Measurements from ENCODE around the gene EPHA2.

The EPHA2 gene

DNA sequence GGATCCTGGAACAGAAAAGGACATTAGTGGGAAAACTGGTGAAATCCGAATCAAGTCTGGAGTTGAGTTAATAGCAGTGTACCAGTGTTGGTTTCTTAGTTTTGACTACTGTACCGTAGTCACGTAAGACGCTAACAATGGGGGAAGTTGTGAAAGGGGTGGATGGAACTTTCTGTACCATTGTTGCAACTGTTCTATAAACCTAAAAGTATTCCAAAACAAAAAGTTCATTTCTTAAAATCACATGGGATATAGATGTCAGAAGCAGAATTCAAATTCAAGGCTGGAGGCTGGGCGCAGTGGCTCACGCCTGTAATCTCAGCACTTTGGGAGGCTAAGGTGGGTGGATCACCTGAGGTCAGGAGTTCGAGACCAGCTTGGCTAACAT lies 39.6 kb upstream of the EPHA2 start:
- no peaks in the 10 kb centered on the region for H3K9me3 ChIP-seq (ENCODE audit: control insufficient read depth, low read length)
- H3K27me3 ChIP-seq (ENCODE audit: control insufficient read depth, insufficient read depth, low read length): no peaks in the 10 kb centered on the region
- H3K4me3 ChIP-seq (ENCODE audit: low read length): no peak overlapping the region
- H3K9ac ChIP-seq (ENCODE audit: low read length): no peak overlapping the region
- no peaks in the 10 kb centered on the region for H3K36me3 ChIP-seq (ENCODE audit: control insufficient read depth, insufficient read depth, low read length)
- no peaks in the 10 kb centered on the region for H3K4me1 ChIP-seq (ENCODE audit: control insufficient read depth, insufficient read depth, low read length)

DNA sequence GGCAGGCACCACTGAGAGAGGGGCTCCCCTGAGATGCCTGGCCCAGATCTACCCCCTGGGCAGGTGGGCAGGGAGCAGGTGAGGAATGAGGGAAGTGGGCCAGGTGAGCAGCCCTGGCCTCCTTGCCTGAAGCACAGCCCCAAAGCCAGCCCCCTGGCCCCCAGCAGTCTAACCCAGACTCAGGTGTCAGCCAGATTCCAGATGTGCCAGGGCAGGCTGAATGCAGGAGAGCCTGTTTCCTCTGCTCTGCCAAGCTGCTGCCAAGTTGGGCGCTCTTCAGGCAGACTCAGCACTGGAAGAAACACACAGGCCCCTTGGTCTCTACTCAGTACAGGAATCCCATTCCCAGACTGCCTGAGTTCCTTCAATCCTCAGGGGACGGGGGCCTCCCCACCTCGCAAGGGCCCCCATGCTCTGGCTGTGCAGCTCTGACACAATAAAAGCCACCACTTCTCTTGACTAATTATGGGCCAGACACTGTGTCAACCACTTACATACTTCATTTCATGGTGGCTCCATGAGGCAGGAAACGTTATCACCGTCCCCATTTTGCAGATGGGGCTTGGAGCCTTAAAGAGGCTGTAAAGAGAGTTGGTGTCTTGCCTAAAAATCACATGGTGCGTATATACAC lies 36.2 kb upstream of the EPHA2 start:
- H3K4me1 ChIP-seq (ENCODE audit: control insufficient read depth, insufficient read depth, low read length): peaks cover 18% of the 10 kb centered on the region
- H3K9ac ChIP-seq (ENCODE audit: low read length): no peak overlapping the region
- H3K27me3 ChIP-seq (ENCODE audit: control insufficient read depth, insufficient read depth, low read length): peaks cover 7% of the 10 kb centered on the region
- H3K9me3 ChIP-seq (ENCODE audit: control insufficient read depth, low read length): no peaks in the 10 kb centered on the region
- H3K36me3 ChIP-seq (ENCODE audit: control insufficient read depth, insufficient read depth, low read length): no peaks in the 10 kb centered on the region
- no peak overlapping the region for H3K4me3 ChIP-seq (ENCODE audit: low read length)

DNA sequence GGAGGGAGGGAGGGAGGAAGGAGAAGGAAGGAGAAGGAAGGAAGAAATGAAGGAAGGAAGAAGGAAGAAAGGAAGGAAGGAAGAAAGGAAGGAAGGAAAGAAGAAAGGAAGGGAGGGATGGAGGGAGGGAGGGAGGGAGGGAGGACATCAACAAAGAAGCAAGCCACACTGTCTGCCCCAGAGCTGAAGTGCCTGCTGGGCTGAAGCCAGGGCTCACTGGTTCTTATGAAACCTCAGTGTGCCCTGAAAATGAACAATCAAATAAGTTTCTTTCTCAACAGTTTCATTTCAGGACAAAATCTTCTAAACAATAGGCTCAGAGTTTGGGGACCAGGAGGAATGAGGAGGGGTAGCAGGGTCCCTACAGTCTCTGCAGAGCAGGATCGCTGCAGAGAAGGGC lies 35.4 kb upstream of the EPHA2 start:
- peaks cover 7% of the 10 kb centered on the region for H3K27me3 ChIP-seq (ENCODE audit: control insufficient read depth, insufficient read depth, low read length)
- no peak overlapping the region for H3K9ac ChIP-seq (ENCODE audit: low read length)
- no peaks in the 10 kb centered on the region for H3K9me3 ChIP-seq (ENCODE audit: control insufficient read depth, low read length)
- no peak overlapping the region for H3K4me3 ChIP-seq (ENCODE audit: low read length)
- H3K4me1 ChIP-seq (ENCODE audit: control insufficient read depth, insufficient read depth, low read length): peaks cover 18% of the 10 kb centered on the region
- no peaks in the 10 kb centered on the region for H3K36me3 ChIP-seq (ENCODE audit: control insufficient read depth, insufficient read depth, low read length)

DNA sequence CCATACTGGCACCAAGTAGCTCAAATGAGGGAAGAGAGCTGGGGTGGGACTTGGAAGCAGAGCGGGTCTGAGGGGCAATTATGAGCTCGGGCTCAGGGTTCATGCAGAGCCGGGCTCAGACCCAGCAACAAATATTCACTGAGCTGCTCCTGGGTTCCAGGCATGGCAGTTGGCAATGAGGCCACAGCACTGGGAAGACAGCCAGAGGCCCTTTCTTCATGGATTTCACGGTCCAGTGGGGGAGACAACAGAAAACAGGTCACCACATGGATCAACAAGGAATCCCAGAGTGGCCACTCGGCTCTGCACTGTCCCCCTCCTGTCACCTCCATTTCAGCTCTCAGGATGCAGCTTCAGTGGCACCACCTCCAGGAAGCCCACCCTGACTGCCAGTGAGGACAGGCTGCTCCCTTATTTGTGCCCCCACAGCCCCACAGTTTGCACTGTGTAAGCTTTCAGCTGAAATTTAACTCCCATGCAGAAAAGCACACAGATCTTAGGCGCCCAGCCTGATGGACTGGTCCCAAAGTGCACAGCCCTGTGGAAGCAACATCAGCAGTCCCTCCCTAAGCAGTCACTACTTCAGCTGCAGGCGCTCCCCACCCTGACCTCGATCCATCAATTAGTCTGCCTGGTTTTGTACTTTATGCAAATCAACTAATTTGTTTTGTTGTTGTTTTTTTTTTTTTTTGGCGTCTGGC lies 34.2 kb upstream of the EPHA2 start:
- peaks cover 7% of the 10 kb centered on the region for H3K27me3 ChIP-seq (ENCODE audit: control insufficient read depth, insufficient read depth, low read length)
- no peaks in the 10 kb centered on the region for H3K36me3 ChIP-seq (ENCODE audit: control insufficient read depth, insufficient read depth, low read length)
- no peak overlapping the region for H3K9ac ChIP-seq (ENCODE audit: low read length)
- no peaks in the 10 kb centered on the region for H3K9me3 ChIP-seq (ENCODE audit: control insufficient read depth, low read length)
- H3K4me1 ChIP-seq (ENCODE audit: control insufficient read depth, insufficient read depth, low read length): peaks cover 19% of the 10 kb centered on the region
- H3K4me3 ChIP-seq (ENCODE audit: low read length): no peak overlapping the region

DNA sequence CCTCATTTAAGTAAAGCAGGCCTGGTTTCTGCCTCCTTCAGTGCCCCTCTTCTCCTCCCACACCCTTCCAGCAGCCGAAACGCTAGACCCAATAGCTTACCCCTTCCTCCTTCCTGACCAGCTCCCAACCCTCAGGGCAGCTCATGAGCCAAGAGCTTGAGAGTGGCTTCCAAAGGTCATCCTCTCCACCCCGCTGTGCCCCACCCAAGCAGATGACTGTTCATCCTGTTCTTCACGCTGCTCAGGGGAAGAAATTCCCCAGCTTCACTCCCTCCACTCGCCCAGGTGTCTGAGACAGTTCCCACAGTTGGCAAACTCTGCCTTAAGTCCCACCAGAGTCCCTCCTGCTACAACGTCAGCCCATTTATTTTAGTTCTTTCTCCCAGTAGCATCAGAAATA lies 33.1 kb upstream of the EPHA2 start:
- no peak overlapping the region for H3K9ac ChIP-seq (ENCODE audit: low read length)
- H3K36me3 ChIP-seq (ENCODE audit: control insufficient read depth, insufficient read depth, low read length): no peaks in the 10 kb centered on the region
- H3K27me3 ChIP-seq (ENCODE audit: control insufficient read depth, insufficient read depth, low read length): peaks cover 7% of the 10 kb centered on the region
- H3K4me1 ChIP-seq (ENCODE audit: control insufficient read depth, insufficient read depth, low read length): peaks cover 30% of the 10 kb centered on the region
- H3K4me3 ChIP-seq (ENCODE audit: low read length): no peak overlapping the region
- no peaks in the 10 kb centered on the region for H3K9me3 ChIP-seq (ENCODE audit: control insufficient read depth, low read length)

DNA sequence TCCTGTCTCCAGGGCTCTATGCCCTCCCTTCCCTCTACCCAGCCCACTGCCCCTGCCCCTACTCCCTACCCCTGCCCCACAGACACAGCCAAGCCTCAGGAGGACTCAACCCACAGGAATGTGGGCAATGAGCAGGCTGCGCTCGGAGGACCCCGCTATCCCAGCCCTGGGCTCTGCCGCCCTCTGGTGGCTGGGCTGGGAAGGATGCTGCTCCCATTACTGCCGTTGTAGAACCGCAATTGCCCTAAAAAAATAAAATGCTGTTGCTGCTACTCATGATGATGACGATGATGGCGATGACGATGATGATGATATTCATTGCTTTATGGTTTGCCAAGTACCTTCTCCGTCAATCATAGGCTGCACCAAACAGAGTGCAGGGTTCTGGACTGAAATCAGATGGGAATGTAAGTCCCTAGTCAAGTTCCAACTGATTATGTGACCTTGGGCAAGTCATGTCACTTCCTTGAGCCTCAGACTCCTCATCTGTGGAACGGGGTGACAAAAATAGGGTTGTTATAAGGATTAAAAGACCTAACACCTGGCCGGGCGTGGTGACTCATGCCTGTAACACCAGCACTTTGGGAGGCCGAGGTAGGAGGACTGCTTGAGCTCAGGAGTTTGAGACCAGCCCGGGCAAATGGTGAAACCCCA lies 32.0 kb upstream of the EPHA2 start:
- Histone ChIP-seq H3K4me1 (ENCODE audit: control insufficient read depth, insufficient read depth, low read length) (peaks cover 39% of the 10 kb centered on the region), H3K9ac (ENCODE audit: low read length) (no peak overlapping the region), H3K4me3 (ENCODE audit: low read length) (no peak overlapping the region)

DNA sequence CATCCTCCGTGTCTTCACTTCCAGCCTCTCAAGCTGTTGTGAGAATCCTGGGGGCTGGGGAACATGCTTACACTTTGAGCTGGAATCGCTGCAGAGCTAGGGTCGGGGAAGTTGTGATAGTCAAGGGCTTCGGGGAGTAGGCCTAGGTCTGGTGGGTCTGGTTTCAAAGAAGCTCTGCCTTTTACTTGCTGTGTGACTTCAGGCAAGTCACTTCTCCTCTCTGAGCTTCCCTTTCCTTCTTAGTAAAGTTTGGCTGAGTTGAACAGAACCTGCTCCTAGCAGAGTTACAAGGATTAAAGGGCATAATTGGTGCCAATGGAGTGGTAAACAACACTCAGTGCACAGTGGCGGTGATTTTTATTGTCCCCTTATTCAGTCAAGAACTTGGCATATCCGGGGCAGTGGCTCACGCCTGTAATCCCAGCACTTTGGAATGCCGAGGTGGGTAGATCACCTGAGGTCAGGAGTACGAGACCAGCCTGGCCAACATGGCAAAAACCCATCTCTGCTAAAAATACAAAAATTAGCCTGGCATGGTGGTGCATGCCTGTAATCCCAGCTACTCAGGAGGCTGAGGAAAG lies 30.9 kb upstream of the EPHA2 start:
- H3K4me3 ChIP-seq (ENCODE audit: low read length): no peak overlapping the region
- peaks cover 50% of the 10 kb centered on the region for H3K4me1 ChIP-seq (ENCODE audit: control insufficient read depth, insufficient read depth, low read length)
- H3K9ac ChIP-seq (ENCODE audit: low read length): no peak overlapping the region
- H3K36me3 ChIP-seq (ENCODE audit: control insufficient read depth, insufficient read depth, low read length): no peaks in the 10 kb centered on the region
- no peaks in the 10 kb centered on the region for H3K9me3 ChIP-seq (ENCODE audit: control insufficient read depth, low read length)
- peaks cover 7% of the 10 kb centered on the region for H3K27me3 ChIP-seq (ENCODE audit: control insufficient read depth, insufficient read depth, low read length)

More for the DNA sequence above, 32.0 kb upstream of the EPHA2 start:
- Histone ChIP-seq H3K27me3 (ENCODE audit: control insufficient read depth, insufficient read depth, low read length) (peaks cover 7% of the 10 kb centered on the region), H3K9me3 (ENCODE audit: control insufficient read depth, low read length) (no peaks in the 10 kb centered on the region), H3K36me3 (ENCODE audit: control insufficient read depth, insufficient read depth, low read length) (no peaks in the 10 kb centered on the region)

DNA sequence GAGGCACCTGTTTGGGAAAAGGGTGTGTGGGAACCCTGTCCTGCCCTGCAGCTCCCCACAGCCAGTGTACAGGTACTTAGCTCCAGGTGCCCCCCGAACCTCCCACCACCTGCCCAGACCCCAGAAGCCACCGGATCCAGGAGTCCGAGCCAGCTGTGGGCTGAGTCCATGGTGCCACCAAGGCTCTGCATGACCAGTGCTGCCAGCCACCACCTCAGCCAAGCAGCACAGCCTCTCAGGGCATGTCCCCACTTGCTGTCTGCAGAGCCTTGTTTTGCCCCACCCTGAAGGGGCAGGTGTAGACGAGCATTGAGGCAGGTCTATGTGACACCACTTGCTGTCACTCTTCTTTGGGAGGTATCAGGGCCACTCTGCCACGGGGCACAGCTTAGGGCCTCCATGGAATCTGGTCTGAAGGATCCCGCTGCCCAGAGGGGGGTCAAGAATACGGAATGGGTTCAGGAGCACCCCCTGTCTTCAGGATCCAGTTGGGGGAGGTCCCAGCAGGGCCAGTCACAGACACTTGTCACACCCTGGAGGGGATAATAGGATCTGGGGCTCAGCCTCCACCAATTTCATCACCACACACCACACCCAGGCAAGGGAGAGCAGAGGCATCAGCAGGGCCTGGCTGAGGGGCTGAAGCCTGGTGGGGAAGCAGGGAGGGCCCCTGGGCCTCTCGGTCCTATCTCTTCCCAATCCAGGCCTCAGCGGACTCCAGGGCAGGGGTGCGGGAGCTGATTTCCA lies 28.9 kb upstream of the EPHA2 start:
- no peaks in the 10 kb centered on the region for H3K36me3 ChIP-seq (ENCODE audit: control insufficient read depth, insufficient read depth, low read length)
- no peaks in the 10 kb centered on the region for H3K9me3 ChIP-seq (ENCODE audit: control insufficient read depth, low read length)
- H3K4me3 ChIP-seq (ENCODE audit: low read length): no peak overlapping the region
- peaks cover 61% of the 10 kb centered on the region for H3K4me1 ChIP-seq (ENCODE audit: control insufficient read depth, insufficient read depth, low read length)
- H3K27me3 ChIP-seq (ENCODE audit: control insufficient read depth, insufficient read depth, low read length): peaks cover 7% of the 10 kb centered on the region
- H3K9ac ChIP-seq (ENCODE audit: low read length): no peak overlapping the region

DNA sequence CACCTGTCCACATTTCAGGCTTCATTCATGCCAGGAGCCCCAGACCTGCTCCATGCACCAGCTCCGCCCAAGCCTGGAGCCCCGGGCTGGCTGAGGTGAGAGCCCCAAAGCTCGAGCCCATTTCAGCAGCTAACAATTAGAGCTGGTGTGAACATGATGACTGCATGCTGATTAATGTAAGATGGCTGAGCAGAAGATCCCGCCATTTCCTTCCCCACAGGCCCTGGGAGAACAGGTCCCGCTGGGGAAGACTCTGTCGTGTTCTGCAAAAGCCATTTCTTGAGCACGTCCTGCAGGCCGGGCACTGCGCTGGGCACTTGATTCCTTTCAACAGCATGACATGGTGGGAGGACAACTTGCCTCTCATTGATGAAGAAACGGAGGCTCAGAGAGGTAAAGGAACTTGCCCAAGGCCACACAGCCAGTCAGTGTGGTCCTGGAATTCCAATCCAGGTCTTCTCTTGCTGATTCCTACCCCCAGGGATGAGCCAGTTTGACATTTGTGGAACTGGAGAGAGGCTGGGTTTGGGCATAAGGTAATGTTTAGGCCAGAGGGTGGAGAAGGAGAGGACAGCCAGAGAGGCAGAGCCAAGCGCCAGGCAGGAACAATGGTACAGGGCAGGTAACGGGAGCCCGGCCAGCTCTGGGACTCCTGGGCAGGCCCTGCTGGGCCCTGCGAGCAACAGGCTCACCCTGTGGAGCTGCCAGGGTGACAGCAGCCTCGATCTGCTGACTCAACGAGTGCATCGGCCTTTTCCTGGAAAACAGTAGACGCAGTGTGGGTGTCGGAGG lies 28.1 kb upstream of the EPHA2 start:
- Histone ChIP-seq H3K9ac (ENCODE audit: low read length) (no peak overlapping the region), H3K36me3 (ENCODE audit: control insufficient read depth, insufficient read depth, low read length) (no peaks in the 10 kb centered on the region), H3K4me1 (ENCODE audit: control insufficient read depth, insufficient read depth, low read length) (peaks cover 61% of the 10 kb centered on the region), H3K27me3 (ENCODE audit: control insufficient read depth, insufficient read depth, low read length) (peaks cover 5% of the 10 kb centered on the region), H3K4me3 (ENCODE audit: low read length) (no peak overlapping the region), H3K9me3 (ENCODE audit: control insufficient read depth, low read length) (no peaks in the 10 kb centered on the region)

DNA sequence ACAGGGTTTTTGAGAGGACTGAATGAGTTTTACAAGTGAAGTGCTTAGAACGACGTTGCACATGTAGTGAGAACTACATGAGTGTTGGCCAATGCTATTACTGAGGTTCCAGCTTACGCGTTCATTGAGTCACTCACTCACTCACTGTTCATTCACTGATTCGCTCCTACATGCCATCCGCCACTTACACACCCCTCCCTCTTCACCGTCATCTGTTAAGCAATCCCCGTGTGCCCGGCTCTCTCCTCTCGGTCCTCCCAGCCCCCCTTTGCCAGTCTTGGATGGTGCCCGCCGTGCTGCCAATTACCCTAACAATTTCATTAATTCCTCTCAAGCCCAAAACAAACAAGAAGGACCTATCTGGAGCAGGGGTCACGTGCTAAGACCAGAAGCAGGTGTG lies 27.3 kb upstream of the EPHA2 start:
- Histone ChIP-seq H3K4me3 (ENCODE audit: low read length) (no peak overlapping the region), H3K9me3 (ENCODE audit: control insufficient read depth, low read length) (no peaks in the 10 kb centered on the region), H3K4me1 (ENCODE audit: control insufficient read depth, insufficient read depth, low read length) (peaks cover 61% of the 10 kb centered on the region), H3K27me3 (ENCODE audit: control insufficient read depth, insufficient read depth, low read length) (no peaks in the 10 kb centered on the region), H3K9ac (ENCODE audit: low read length) (no peak overlapping the region), H3K36me3 (ENCODE audit: control insufficient read depth, insufficient read depth, low read length) (no peaks in the 10 kb centered on the region)

Data from mucosa of stomach (tissue), 1 donor.